ENCODE results near the gene HMOX1.
"Not testable (repeated sequence)": the region's sequence is repeated elsewhere in the genome, so short reads cannot be mapped to it uniquely, and the experiment has no call there.

HMOX1 gene

GRCh38 chr22:35350539-35351503, 30.1 kb upstream of the HMOX1 start:
- DNase-seq (ENCODE audit: low read depth in 2 of 2), result peak; percentile 59 to 74

DNA sequence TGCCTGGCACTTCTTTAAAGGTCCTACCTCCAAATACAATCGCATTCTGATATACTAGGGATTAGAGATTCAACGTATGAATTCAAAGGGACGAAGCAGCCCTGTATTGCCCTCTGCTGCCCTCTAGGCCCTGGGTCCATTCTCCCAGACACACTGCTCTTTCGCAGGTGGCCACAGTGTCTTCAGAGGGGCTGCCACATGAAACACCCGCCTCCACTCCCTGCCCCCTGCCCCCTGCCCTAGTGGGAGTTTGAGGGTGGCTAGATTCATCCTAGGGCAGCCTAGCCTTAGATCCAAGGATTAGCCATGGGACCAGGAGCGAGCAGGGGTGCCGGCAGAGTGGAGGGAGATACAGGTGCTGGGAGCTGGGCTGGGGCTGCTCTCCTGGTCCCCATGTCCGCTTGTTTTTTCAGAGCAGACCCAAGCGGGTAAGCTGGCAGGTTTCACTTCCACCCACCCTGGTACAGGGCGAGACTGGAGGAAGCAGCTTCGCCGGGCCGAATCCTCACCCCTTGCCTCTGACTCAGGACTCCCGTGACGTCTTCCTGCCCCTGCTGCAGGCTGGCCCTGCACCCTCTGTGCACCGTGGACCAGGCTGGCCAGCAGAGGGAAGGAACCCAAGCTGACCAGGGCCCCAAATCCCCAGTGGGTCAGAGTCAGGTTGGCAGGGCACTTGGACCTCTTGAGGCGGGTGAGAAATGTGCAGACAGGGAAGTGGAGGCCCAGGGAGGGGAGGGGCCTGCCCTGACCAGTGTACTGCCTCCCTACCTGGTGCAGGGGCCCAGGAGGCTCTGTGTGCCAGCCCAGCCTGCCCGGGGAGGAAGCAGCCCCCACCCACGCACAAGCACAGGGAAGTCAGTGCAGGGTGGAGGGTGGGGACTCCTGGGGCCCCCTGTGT, 28.4 kb upstream of the HMOX1 start:
- DNase-seq (ENCODE audit: low read depth in 2 of 2), result peak in 1 of 2 donors; percentile 18

- DNase-seq (ENCODE audit: low read depth in 2 of 2), result no peak
Measured at GRCh38 chr22:35353318-35353717, 27.6 kb upstream of the HMOX1 start.

DNA sequence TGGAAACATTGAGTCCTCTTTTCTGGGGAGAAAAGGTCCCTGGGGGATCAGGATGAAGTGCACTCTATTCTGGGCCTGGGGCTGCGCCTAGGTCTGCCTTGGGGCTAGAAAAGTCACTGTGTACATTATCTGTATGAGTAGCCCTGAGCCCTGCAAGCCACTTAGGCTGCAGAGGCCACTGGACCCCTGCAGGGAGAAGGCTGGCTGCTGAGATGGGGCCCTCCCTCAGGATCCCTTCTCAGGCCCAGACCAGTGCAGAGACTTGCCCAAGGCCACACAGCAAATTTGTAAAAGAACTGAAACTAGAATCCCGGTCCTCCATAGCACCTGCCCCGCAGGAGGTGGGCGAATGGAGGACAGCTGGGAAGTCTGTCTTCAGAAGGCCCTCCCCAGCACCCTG, 26.8 kb upstream of the HMOX1 start:
- DNase-seq (ENCODE audit: low read depth in 2 of 2), result no peak

DNA sequence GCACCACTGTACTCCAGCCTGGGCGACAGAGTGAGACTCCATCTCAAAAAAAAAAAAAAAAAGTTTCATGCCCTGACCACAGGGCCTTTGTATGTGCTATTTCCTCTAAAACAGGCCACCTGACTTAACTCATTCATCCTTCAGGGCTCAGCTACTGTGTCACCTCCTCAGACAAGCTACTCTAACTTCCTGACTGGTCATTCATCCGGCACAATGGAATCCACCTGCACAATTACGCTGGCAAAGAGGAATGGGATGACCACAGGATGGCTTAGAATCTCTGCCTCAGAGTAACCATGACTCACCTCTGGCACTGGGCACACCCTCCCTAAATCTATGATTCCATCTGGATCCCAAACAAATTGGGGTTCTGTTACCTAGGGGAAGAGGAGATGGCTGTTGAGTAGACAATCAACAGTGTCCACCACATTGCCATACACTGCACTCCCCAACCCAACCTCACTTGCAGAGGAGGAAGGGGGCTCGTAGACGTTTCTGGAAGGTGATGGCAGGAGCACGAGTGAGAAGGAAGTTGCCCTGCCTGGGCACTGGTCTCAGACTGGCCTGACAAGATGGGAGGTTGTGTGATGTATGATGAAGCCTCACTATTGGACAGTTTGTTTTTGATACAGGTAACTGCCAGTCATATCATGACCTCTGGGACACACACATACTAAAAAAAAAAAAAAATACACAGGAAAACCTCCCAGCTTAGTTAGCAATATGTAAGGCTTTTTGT, 22.8 kb upstream of the HMOX1 start:
- DNase-seq (ENCODE audit: low read depth in 2 of 2), result no peak

- DNase-seq (ENCODE audit: low read depth in 2 of 2), result no peak
Measured at GRCh38 chr22:35359380-35360065, 21.4 kb upstream of the HMOX1 start.

DNA sequence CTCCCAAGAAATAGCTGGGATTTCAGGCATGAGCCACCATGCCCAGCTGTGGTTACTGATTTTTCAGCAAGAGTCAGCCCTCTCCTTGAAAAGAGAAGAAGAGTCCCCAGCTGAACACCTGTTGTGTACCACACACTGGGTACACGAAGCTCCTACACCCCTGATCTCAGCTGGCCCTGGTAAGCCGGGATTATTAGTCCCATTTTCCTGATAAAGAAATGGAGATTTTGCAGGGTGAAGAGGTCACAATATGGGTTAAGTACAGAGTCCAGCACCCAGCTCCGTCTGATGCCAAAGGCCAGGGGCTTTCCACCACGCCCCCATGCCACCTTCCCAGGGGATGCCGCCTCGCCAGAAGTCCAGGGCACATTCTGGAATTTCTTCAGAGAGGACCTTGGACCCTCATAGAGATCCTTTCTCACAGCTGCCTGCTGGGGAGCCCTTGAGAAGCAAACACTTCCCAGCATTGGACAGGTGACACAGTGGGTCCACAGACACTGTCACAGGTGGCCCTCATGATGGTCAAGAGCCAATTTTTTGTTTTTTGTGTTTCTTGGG, 19.8 kb upstream of the HMOX1 start:
- DNase-seq (ENCODE audit: low read depth in 2 of 2), result no peak

- DNase-seq (ENCODE audit: low read depth in 2 of 2), result no peak
Measured at GRCh38 chr22:35363566-35364086, 17.3 kb upstream of the HMOX1 start.

DNA sequence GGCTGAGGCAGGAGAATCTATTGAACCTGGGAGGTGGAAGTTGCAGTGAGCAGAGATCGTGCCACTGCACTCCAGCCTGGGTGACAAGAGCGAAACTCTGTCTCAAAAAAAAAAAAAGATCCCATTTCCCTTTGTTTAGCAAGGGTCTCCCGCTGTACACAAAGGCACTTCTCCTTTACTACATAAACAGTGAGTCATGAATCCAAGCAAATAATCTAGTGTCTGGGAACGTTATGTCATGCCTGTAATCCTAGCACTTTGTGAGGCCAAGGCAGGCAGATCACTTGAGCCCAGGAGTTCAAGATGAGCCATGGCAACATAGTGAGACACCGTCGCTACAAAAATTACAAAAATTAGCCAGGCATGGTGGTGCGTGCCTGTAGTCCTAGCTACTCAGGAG, 16.7 kb upstream of the HMOX1 start:
- DNase-seq (ENCODE audit: low read depth in 2 of 2), result not testable (repeated sequence)

- DNase-seq (ENCODE audit: low read depth in 2 of 2), result no peak
Measured at GRCh38 chr22:35367331-35367886, 13.5 kb upstream of the HMOX1 start.

DNA sequence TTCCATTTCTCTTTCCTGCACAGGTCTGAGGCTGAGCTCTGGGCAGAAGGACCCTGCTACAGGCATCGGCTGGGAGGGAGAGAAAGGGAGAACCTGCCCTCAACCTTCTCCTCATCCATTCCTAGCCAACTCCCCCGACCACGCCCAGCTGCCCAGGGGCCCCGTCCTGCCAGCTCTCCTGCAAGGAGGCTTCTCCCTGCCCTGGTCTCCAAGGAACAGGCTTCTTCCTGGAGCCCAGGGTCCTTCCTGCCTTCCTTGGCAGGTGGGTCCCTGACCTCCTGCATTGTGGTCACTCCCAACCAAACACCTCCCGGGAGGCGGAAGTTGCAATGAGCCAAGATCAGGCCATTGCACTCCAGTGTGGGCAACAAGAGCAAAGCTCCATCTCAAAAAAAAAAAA, 12.5 kb upstream of the HMOX1 start:
- DNase-seq (ENCODE audit: low read depth in 2 of 2), result no peak

- DNase-seq (ENCODE audit: low read depth in 2 of 2), result no peak
Measured at GRCh38 chr22:35369996-35370395, 10.9 kb upstream of the HMOX1 start.

GRCh38 chr22:35373781-35374180, 7.1 kb upstream of the HMOX1 start:
- DNase-seq (ENCODE audit: low read depth in 2 of 2), result no peak

- no peak for DNase-seq (ENCODE audit: low read depth in 2 of 2)
Measured at GRCh38 chr22:35375031-35375430, 5.9 kb upstream of the HMOX1 start.

GRCh38 chr22:35375526-35375925, 5.4 kb upstream of the HMOX1 start:
- DNase-seq (ENCODE audit: low read depth in 2 of 2), result no peak

- no peak for DNase-seq (ENCODE audit: low read depth in 2 of 2)
Measured at GRCh38 chr22:35376728-35377472, 4.0 kb upstream of the HMOX1 start.

DNA sequence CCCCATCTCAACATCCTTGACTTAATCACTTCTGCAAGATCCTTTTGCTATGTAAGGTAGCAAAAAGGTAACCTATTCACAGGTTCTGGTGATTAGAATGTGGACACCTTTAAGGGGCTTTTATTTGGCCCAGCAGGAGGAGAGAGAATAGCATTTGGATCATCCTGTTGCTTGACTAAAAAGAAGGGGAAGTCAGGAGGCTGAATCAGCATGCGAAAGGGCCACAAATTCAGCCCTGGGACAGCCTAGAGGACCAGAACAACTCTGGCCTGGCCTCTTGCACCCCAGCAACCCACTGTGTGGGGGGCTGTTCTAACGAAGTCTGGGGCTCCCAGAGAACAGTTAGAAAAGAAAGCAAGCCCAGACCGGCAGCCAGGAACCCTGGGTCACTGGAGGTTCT, 3.2 kb upstream of the HMOX1 start:
- DNase-seq (ENCODE audit: low read depth in 2 of 2), result no peak

- no peak for DNase-seq (ENCODE audit: low read depth in 2 of 2)
Measured at GRCh38 chr22:35378621-35379020, 2.3 kb upstream of the HMOX1 start.

DNA sequence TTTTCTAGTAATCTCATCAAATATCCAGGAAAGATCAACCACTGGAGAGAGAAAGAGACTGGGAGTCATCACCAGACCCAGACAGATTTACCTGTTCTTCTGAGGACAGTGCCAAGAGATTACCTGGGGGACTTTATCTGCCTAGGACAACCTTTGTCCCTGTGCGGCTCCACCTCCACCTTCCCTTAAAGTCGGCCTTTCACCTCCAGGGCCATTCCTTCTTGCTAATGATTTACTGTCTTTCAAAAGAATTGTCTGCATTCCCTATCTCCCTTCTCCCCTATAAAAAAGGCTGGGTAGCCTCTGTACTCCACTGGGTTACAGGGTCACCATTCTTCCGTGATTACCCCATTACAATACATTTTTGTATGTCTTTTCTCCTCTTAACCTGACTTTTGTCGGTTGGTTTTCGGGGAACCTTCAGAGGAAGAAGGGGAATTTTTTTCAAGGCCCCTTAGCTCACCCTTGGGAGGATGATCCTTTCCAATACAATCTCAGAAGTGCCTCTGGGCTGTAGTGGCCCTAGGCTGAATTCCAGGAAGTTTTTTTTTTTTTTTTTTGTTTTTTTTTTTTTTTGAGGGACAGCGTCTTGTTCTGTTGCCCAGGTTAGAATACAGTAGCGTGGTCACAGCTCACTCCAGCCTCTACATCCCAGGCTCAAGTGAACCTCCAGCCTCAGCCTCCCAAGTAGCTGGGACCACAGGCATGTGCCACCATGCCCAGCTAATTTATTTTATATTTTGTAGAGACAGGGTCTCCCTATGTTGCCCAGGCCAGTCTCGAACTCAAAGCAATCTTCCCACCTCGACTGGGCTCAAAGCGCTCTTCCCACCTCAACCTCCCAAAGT, 1.5 kb upstream of the HMOX1 start:
- DNase-seq (ENCODE audit: low read depth in 2 of 2), result no peak

All from activated CD8-positive, alpha-beta memory T cell treated with anti-CD3 and anti-CD28 coated beads for 4 hours (primary cell).